HG03066 (cell line): ENCODE data around the gene HIP1.
"Not testable (repeated sequence)": the region's sequence is repeated elsewhere in the genome, so short reads cannot be mapped to it uniquely, and the experiment has no call there.

Experiments
- ATAC-seq: cut with Tn5 transposase; IDR thresholded peaks from one replicate; pipeline ENCODE4 v1.9.1; 2021; ENCODE audit warnings: low read depth; ENCODE audit not compliant: unreplicated experiment

The HIP1 gene

GRCh38 chr7:75647709-75648438 lies 90.9 kb downstream of the HIP1 start:
- no peak for ATAC-seq

GRCh38 chr7:75646571-75647102 lies 92.1 kb downstream of the HIP1 start:
- no peak for ATAC-seq

GRCh38 chr7:75645570-75645969 lies 93.2 kb downstream of the HIP1 start:
- no peak for ATAC-seq

- no peak for ATAC-seq
Measured at GRCh38 chr7:75644589-75644988, 94.2 kb downstream of the HIP1 start.

GRCh38 chr7:75642810-75643486 lies 95.8 kb downstream of the HIP1 start:
- ATAC-seq = no peak

GRCh38 chr7:75640201-75640600 lies 98.5 kb downstream of the HIP1 start:
- ATAC-seq = no peak

- ATAC-seq = no peak
Measured at GRCh38 chr7:75639886-75640190, 98.9 kb downstream of the HIP1 start.

- no peak for ATAC-seq
Measured at GRCh38 chr7:75639071-75639885, 99.5 kb downstream of the HIP1 start.

- ATAC-seq = no peak
Measured at GRCh38 chr7:75638594-75639070, 100.1 kb downstream of the HIP1 start.

GRCh38 chr7:75637854-75638593 lies 100.7 kb downstream of the HIP1 start:
- no peak for ATAC-seq

- no peak for ATAC-seq
Measured at GRCh38 chr7:75635036-75635435, 103.7 kb downstream of the HIP1 start.

- not testable (repeated sequence) for ATAC-seq
Measured at GRCh38 chr7:75632587-75632986, 106.2 kb downstream of the HIP1 start.

- no peak for ATAC-seq
Measured at GRCh38 chr7:75631711-75632110, 107.0 kb downstream of the HIP1 start.

GRCh38 chr7:75630549-75630948 lies 108.2 kb downstream of the HIP1 start:
- ATAC-seq = no peak

GRCh38 chr7:75629044-75629443 lies 109.7 kb downstream of the HIP1 start:
- ATAC-seq = no peak

- no peak for ATAC-seq
Measured at GRCh38 chr7:75628055-75628454, 110.7 kb downstream of the HIP1 start.

- ATAC-seq = no peak
Measured at GRCh38 chr7:75626954-75627353, 111.8 kb downstream of the HIP1 start.

GRCh38 chr7:75625868-75626267 lies 112.9 kb downstream of the HIP1 start:
- ATAC-seq = no peak

- ATAC-seq = no peak
Measured at GRCh38 chr7:75624134-75624832, 114.5 kb downstream of the HIP1 start.
